ENCODE data around the gene NDUFA7. TPM values are rescaled to one million over a fixed set of nuclear protein-coding genes. Genes with fewer than 3 reads are reported as not detected.

Gene NDUFA7
- total RNA-seq, 4 donors from 2014 or later, result 75.3 to 129 (median 87.7) TPM

GRCh38 chr19:8336660-8337059 is 15.5 kb upstream of the NDUFA7 start:
- Histone ChIP-seq H3K27ac (no peak overlapping the region), H3K36me3 (no peaks in the 10 kb centered on the region), H3K4me3 (no peak overlapping the region)

GRCh38 chr19:8336072-8336569 is 14.9 kb upstream of the NDUFA7 start:
- in situ Hi-C loops (cut with MboI; ENCODE audit: low sequenced_read_pairs in 4 of 4), result no loop called here
- Histone ChIP-seq H3K4me3 (no peak overlapping the region), H3K9me3 (no peaks in the 10 kb centered on the region), H3K36me3 (no peaks in the 10 kb centered on the region), H3K27me3 (peaks cover 19 to 38% (median 26%) of the 10 kb centered on the region in 3 donors), H3K4me1 (peaks cover 0 to 8% of the 10 kb centered on the region in 2 donors), H3K27ac (peak overlapping the region in 1 of 4 donors; percentile 43)
- TF ChIP-seq POLR2A (IDR thresholded peaks at IDR 0.05) (no peak), CTCF (IDR thresholded peaks at IDR 0.05 in 4 of 5, conservative IDR thresholded peaks at IDR 0.05 in 1 of 5) (no peak)
- ATAC-seq (no peak), DNase-seq (no peak)
- intact Hi-C loops (cut with DNase I; ENCODE audit: low total_unique reads), result no loop called here

More at GRCh38 chr19:8336660-8337059, 15.5 kb upstream of the NDUFA7 start:
- intact Hi-C loops (cut with DNase I; ENCODE audit: low total_unique reads) (no loop called here), in situ Hi-C loops (cut with MboI; ENCODE audit: low sequenced_read_pairs in 4 of 4) (no loop called here)
- TF ChIP-seq POLR2A (IDR thresholded peaks at IDR 0.05) (no peak), CTCF (IDR thresholded peaks at IDR 0.05 in 4 of 5, conservative IDR thresholded peaks at IDR 0.05 in 1 of 5) (no peak)
- Histone ChIP-seq H3K27me3 (peaks cover 19 to 38% (median 26%) of the 10 kb centered on the region in 3 donors), H3K4me1 (peaks cover 3 to 10% of the 10 kb centered on the region in 2 donors), H3K9me3 (no peaks in the 10 kb centered on the region)
- no peak for ATAC-seq
- DNase-seq, result no peak

GRCh38 chr19:8335343-8336071 is 14.3 kb upstream of the NDUFA7 start:
- H3K9me3 ChIP-seq, result no peaks in the 10 kb centered on the region
- intact Hi-C loops (cut with DNase I; ENCODE audit: low total_unique reads) (no loop called here), in situ Hi-C loops (cut with MboI; ENCODE audit: low sequenced_read_pairs in 4 of 4) (no loop called here)
- H3K36me3 ChIP-seq, result no peaks in the 10 kb centered on the region
- DNase-seq (no peak), ATAC-seq (no peak)
- TF ChIP-seq POLR2A (IDR thresholded peaks at IDR 0.05), result no peak
- no peak for TF ChIP-seq CTCF (IDR thresholded peaks at IDR 0.05 in 4 of 5, conservative IDR thresholded peaks at IDR 0.05 in 1 of 5)
- H3K4me1 ChIP-seq, result peaks cover 0 to 8% of the 10 kb centered on the region in 2 donors
- H3K27me3 ChIP-seq, result peaks cover 19 to 38% (median 26%) of the 10 kb centered on the region in 3 donors
- H3K4me3 ChIP-seq, result no peak overlapping the region
- peak overlapping the region in 1 of 4 donors; percentile 43 for H3K27ac ChIP-seq

GRCh38 chr19:8334458-8335342 is 13.5 kb upstream of the NDUFA7 start:
- Histone ChIP-seq H3K4me1 (peaks cover 0 to 8% of the 10 kb centered on the region in 2 donors), H3K27ac (no peak overlapping the region)
- peak; percentile 15 to 33 for ATAC-seq

More at GRCh38 chr19:8334458-8335342, 13.5 kb upstream of the NDUFA7 start:
- H3K36me3 ChIP-seq, result no peaks in the 10 kb centered on the region
- H3K27me3 ChIP-seq, result peaks cover 19 to 38% (median 26%) of the 10 kb centered on the region in 3 donors
- no peaks in the 10 kb centered on the region for H3K9me3 ChIP-seq
- no peak for DNase-seq
- in situ Hi-C loops (cut with MboI; ENCODE audit: low sequenced_read_pairs in 4 of 4) (no loop called here), intact Hi-C loops (cut with DNase I; ENCODE audit: low total_unique reads) (no loop called here)
- TF ChIP-seq POLR2A (IDR thresholded peaks at IDR 0.05), result no peak
- TF ChIP-seq CTCF (IDR thresholded peaks at IDR 0.05 in 4 of 5, conservative IDR thresholded peaks at IDR 0.05 in 1 of 5), result no peak
- no peak overlapping the region for H3K4me3 ChIP-seq

Measured in gastrocnemius medialis (tissue), 4 donors.